Measurements from ENCODE around the gene CDH8.

Gene CDH8

GRCh38 chr16:62029947-62030346 is 6.3 kb downstream of the CDH8 start:
- no peak for DNase-seq

GRCh38 chr16:62022688-62023087 is 13.6 kb downstream of the CDH8 start:
- no peak for DNase-seq

- no peak for DNase-seq
Measured at GRCh38 chr16:62021161-62021581, 15.1 kb downstream of the CDH8 start.

GRCh38 chr16:62020681-62021080 is 15.6 kb downstream of the CDH8 start:
- no peak for DNase-seq

- DNase-seq: no peak
Measured at GRCh38 chr16:62019851-62020250, 16.4 kb downstream of the CDH8 start.

- DNase-seq: no peak
Measured at GRCh38 chr16:62018301-62019060, 17.8 kb downstream of the CDH8 start.

- no peak for DNase-seq
Measured at GRCh38 chr16:62014319-62014923, 21.8 kb downstream of the CDH8 start.

GRCh38 chr16:62010186-62010585 is 26.1 kb downstream of the CDH8 start:
- DNase-seq: no peak

- DNase-seq: no peak
Measured at GRCh38 chr16:61998460-61998859, 37.8 kb downstream of the CDH8 start.

GRCh38 chr16:61993108-61993507 is 43.1 kb downstream of the CDH8 start:
- DNase-seq: no peak

- no peak for DNase-seq
Measured at GRCh38 chr16:61987474-61988012, 48.7 kb downstream of the CDH8 start.

- DNase-seq: no peak
Measured at GRCh38 chr16:61969077-61969382, 67.2 kb downstream of the CDH8 start.

- no peak for DNase-seq
Measured at GRCh38 chr16:61968242-61969076, 67.8 kb downstream of the CDH8 start.

GRCh38 chr16:61957075-61957855 is 79.0 kb downstream of the CDH8 start:
- DNase-seq: no peak

- DNase-seq: no peak
Measured at GRCh38 chr16:61952841-61953240, 83.4 kb downstream of the CDH8 start.

GRCh38 chr16:61948414-61948813 is 87.8 kb downstream of the CDH8 start:
- DNase-seq: no peak

- no peak for DNase-seq
Measured at GRCh38 chr16:61946019-61946418, 90.2 kb downstream of the CDH8 start.

GRCh38 chr16:61945511-61945910 is 90.7 kb downstream of the CDH8 start:
- DNase-seq: no peak

- DNase-seq: no peak
Measured at GRCh38 chr16:61944004-61944403, 92.2 kb downstream of the CDH8 start.

- no peak for DNase-seq
Measured at GRCh38 chr16:61940611-61941010, 95.6 kb downstream of the CDH8 start.

- no peak for DNase-seq
Measured at GRCh38 chr16:61937646-61938045, 98.6 kb downstream of the CDH8 start.

GRCh38 chr16:61936522-61936921 is 99.7 kb downstream of the CDH8 start:
- no peak for DNase-seq

- no peak for DNase-seq
Measured at GRCh38 chr16:61934601-61935000, 101.6 kb downstream of the CDH8 start.

All from stimulated activated CD4-positive, alpha-beta T cell treated with anti-CD3 and anti-CD28 coated beads, Interleukin-1b, Interleukin-23, amount 100 ng/mL, for 48 hours (primary cell).